HEK293 (cell line): ENCODE results near the gene PAK6.
A peak's percentile ranks its signal among the peaks of the same experiment; 100 is the strongest.

Experiments
- CTCF ChIA-PET: fragments of 350-600 bp; formaldehyde crosslinking; extraction: SDS; loops from one replicate; lab custom pipeline; 2021; ENCODE audit warnings: antibody characterized with exemption; lab: Yijun Ruan, JAX
- POLR2A ChIA-PET: fragments of 300-600 bp; formaldehyde crosslinking; extraction: SDS; loops from one replicate; lab custom pipeline; 2020; ENCODE audit warnings: antibody characterized with exemption, inconsistent platforms; lab: Yijun Ruan, JAX
- H3K27ac ChIP-seq: fragments of 200-500 bp; sonication (Bioruptor generic); 2 replicates; pipeline ENCODE4 v1.5.1; 2014; ENCODE audit warnings: low read depth, low read length, control low read depth, inconsistent platforms; ENCODE audit errors: extremely low read depth
- H3K36me3 ChIP-seq, 2 experiments: fragments of 200-500 bp in 1 of 2; sonication (Bioruptor generic) in 1 of 2; 1 replicate in 1 of 2; 2 replicates in 1 of 2; pipeline ENCODE4 v1.5.1; 2014 to 2017; ENCODE audit warnings: inconsistent platforms in 2 of 2, low read length in 2 of 2; ENCODE audit not compliant: control insufficient read depth in 2 of 2, insufficient read depth in 1 of 2
- H3K4me1 ChIP-seq: fragments of 200-500 bp; sonication (Bioruptor generic); 2 replicates; pipeline ENCODE4 v1.5.1; 2014; ENCODE audit warnings: mild to moderate bottlenecking, low read length, inconsistent platforms; ENCODE audit not compliant: control insufficient read depth, insufficient read depth
- H3K4me3 ChIP-seq: 2 replicates; pipeline ENCODE4 v1.5.1; 2011; ENCODE audit warnings: low read depth, mild to moderate bottlenecking, control low read depth, low read length, moderate library complexity
- H3K9me3 ChIP-seq: fragments of 200-500 bp; sonication (Bioruptor generic); 2 replicates; pipeline ENCODE4 v1.5.1; 2014; ENCODE audit warnings: low read depth, low read length, inconsistent platforms; ENCODE audit not compliant: control insufficient read depth, insufficient read depth
- GLI2 ChIP-seq: fragments of 450-650 bp; formaldehyde crosslinking; IDR thresholded peaks from 2 replicates; pipeline ENCODE4; 2017; ENCODE audit warnings: missing biosample characterization, missing genetic modification characterization, low read depth, borderline replicate concordance
- GLIS1 ChIP-seq: fragments of 450-650 bp; formaldehyde crosslinking; IDR thresholded peaks from 2 replicates; pipeline ENCODE4 v1.5.1; 2016; ENCODE audit warnings: missing biosample characterization, missing genetic modification characterization
- GLIS2 ChIP-seq: fragments of 450-650 bp; formaldehyde crosslinking; IDR thresholded peaks from 2 replicates; pipeline ENCODE4 v1.5.1; 2016; ENCODE audit warnings: missing biosample characterization, missing genetic modification characterization
- MZF1 ChIP-seq: fragments of 450-650 bp; formaldehyde crosslinking; IDR thresholded peaks from 2 replicates; pipeline ENCODE4 v1.5.1; 2017; ENCODE audit warnings: missing biosample characterization, missing genetic modification characterization, borderline replicate concordance
- SETDB1 ChIP-seq: IDR thresholded peaks from one replicate; pipeline ENCODE4 v1.6.1; 2017; ENCODE audit warnings: mild to moderate bottlenecking, low read length, moderate library complexity, mixed read lengths; ENCODE audit not compliant: insufficient read length
- SP2 ChIP-seq: fragments of 450-650 bp; formaldehyde crosslinking; IDR thresholded peaks from 2 replicates; pipeline ENCODE4 v1.5.1; 2016; ENCODE audit warnings: missing biosample characterization, missing genetic modification characterization
- ZBTB17 ChIP-seq: fragments of 450-650 bp; formaldehyde crosslinking; IDR thresholded peaks from 2 replicates; pipeline ENCODE4 v1.5.1; 2016; ENCODE audit warnings: missing biosample characterization, missing genetic modification characterization
- ZBTB48 ChIP-seq: fragments of 450-650 bp; formaldehyde crosslinking; IDR thresholded peaks from 2 replicates; pipeline ENCODE4 v1.5.1; 2016; ENCODE audit warnings: missing biosample characterization, missing genetic modification characterization
- ZFP37 ChIP-seq: fragments of 450-650 bp; formaldehyde crosslinking; IDR thresholded peaks from 2 replicates; pipeline ENCODE4 v1.5.1; 2016; ENCODE audit warnings: missing biosample characterization, missing genetic modification characterization
- ZIC2 ChIP-seq: fragments of 450-650 bp; formaldehyde crosslinking; IDR thresholded peaks from 2 replicates; pipeline ENCODE4 v1.5.1; 2016; ENCODE audit warnings: missing biosample characterization, missing genetic modification characterization
- ZNF10 ChIP-seq: fragments of 450-650 bp; formaldehyde crosslinking; IDR thresholded peaks from 2 replicates; pipeline ENCODE4 v1.5.1; 2017; ENCODE audit warnings: missing biosample characterization, missing genetic modification characterization
- ZNF138 ChIP-seq: fragments of 450-650 bp; formaldehyde crosslinking; IDR thresholded peaks from 2 replicates; pipeline ENCODE4 v1.5.1; 2016; ENCODE audit warnings: missing biosample characterization, missing genetic modification characterization, borderline replicate concordance
- ZNF175 ChIP-seq: fragments of 450-650 bp; formaldehyde crosslinking; IDR thresholded peaks from 2 replicates; pipeline ENCODE4 v1.5.1; 2016; ENCODE audit warnings: missing biosample characterization, missing genetic modification characterization
- ZNF24 ChIP-seq: fragments of 450-650 bp; formaldehyde crosslinking; IDR thresholded peaks from 2 replicates; pipeline ENCODE4 v1.5.1; 2016; ENCODE audit warnings: missing biosample characterization, missing genetic modification characterization
- ZNF248 ChIP-seq: fragments of 450-650 bp; formaldehyde crosslinking; IDR thresholded peaks from 2 replicates; pipeline ENCODE4 v1.5.1; 2017; ENCODE audit warnings: missing biosample characterization, missing genetic modification characterization
- ZNF302 ChIP-seq: fragments of 450-650 bp; formaldehyde crosslinking; IDR thresholded peaks from 2 replicates; pipeline ENCODE4 v1.5.1; 2016; ENCODE audit warnings: missing biosample characterization, missing genetic modification characterization, low read depth
- ZNF423 ChIP-seq: fragments of 450-650 bp; formaldehyde crosslinking; IDR thresholded peaks from 2 replicates; pipeline ENCODE4 v1.5.1; 2016; ENCODE audit warnings: missing biosample characterization, missing genetic modification characterization
- ZNF473 ChIP-seq: fragments of 450-650 bp; formaldehyde crosslinking; IDR thresholded peaks from 2 replicates; pipeline ENCODE4 v1.5.1; 2017; ENCODE audit warnings: missing biosample characterization, missing genetic modification characterization
- ZNF544 ChIP-seq: fragments of 450-650 bp; formaldehyde crosslinking; IDR thresholded peaks from 2 replicates; pipeline ENCODE4 v1.5.0; 2017; ENCODE audit warnings: missing biosample characterization, missing genetic modification characterization
- ZNF561 ChIP-seq: fragments of 450-650 bp; IDR thresholded peaks from 2 replicates; pipeline ENCODE4 v1.5.1; 2018; ENCODE audit warnings: missing biosample characterization, missing genetic modification characterization, borderline replicate concordance
- TF ChIP-seq, protein P1 (sequence below): fragments of 450-650 bp; formaldehyde crosslinking; IDR thresholded peaks from 2 replicates; pipeline ENCODE4 v1.5.1; 2016; ENCODE audit warnings: missing biosample characterization, missing genetic modification characterization, low read depth
- TF ChIP-seq, protein P2 (sequence below): fragments of 450-650 bp; formaldehyde crosslinking; IDR thresholded peaks from 2 replicates; pipeline ENCODE4 v1.5.1; 2016; ENCODE audit warnings: missing biosample characterization, missing genetic modification characterization
- TF ChIP-seq, protein P3 (sequence below): fragments of 450-650 bp; formaldehyde crosslinking; IDR thresholded peaks from 2 replicates; pipeline ENCODE4 v1.5.1; 2016; ENCODE audit warnings: missing biosample characterization, missing genetic modification characterization, borderline replicate concordance
- TF ChIP-seq, protein P4 (sequence below): fragments of 450-650 bp; formaldehyde crosslinking; IDR thresholded peaks from 2 replicates; pipeline ENCODE4 v1.5.1; 2016; ENCODE audit warnings: missing biosample characterization, missing genetic modification characterization
- TF ChIP-seq, protein P5 (sequence below): fragments of 450-650 bp; formaldehyde crosslinking; IDR thresholded peaks from 2 replicates; pipeline ENCODE4 v1.5.1; 2016; ENCODE audit warnings: missing biosample characterization, missing genetic modification characterization

The PAK6 gene

DNA sequence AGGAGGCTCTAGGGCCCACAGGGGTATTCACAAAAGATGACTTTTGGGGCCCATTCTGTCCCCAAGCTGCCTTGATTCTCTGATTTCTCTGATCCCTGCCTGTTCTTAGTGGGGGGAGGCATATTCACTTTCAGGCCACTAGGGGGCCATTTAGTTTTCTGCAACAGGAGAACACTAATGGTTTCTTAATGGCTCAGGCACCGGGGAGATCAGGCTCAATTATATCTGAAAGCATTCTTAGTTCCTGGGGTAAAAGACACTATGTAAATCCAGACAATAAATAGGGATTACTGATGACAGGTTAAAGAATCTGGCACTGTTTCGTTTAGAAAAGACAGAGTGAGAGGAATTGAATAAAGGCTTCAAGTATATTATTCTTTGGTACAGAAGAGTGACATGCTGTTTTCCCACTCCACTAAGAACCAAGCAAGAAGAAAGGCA lies 82.1 kb downstream of the PAK6 start (continued):
- 0 out of 2 replicates have a peak, but pooled peaks have one; percentile 16 for TF ChIP-seq ZNF561 (tag by site-specific recombination)
- TF ChIP-seq, protein P1, sequence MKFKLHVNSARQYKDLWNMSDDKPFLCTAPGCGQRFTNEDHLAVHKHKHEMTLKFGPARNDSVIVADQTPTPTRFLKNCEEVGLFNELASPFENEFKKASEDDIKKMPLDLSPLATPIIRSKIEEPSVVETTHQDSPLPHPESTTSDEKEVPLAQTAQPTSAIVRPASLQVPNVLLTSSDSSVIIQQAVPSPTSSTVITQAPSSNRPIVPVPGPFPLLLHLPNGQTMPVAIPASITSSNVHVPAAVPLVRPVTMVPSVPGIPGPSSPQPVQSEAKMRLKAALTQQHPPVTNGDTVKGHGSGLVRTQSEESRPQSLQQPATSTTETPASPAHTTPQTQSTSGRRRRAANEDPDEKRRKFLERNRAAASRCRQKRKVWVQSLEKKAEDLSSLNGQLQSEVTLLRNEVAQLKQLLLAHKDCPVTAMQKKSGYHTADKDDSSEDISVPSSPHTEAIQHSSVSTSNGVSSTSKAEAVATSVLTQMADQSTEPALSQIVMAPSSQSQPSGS: no peak
- no peak for TF ChIP-seq GLI2 (tag by site-specific recombination)
- TF ChIP-seq, protein P2, sequence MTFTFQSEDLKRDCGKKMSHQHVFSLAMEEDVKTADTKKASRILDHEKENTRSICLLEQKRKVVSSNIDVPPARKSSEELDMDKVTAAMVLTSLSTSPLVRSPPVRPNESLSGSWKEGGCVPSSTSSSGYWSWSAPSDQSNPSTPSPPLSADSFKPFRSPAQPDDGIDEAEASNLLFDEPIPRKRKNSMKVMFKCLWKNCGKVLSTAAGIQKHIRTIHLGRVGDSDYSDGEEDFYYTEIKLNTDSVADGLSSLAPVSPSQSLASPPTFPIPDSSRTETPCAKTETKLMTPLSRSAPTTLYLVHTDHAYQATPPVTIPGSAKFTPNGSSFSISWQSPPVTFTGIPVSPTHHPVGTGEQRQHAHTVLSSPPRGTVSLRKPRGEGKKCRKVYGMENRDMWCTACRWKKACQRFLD (tag by site-specific recombination): no peak
- TF ChIP-seq SETDB1: no peak
- no peak for TF ChIP-seq ZNF24 (tag by site-specific recombination)
- TF ChIP-seq ZNF138 (tag by site-specific recombination): no peak
- TF ChIP-seq ZFP37 (tag by site-specific recombination): no peak
- TF ChIP-seq ZNF10 (tag by site-specific recombination): no peak
- TF ChIP-seq, protein P3, sequence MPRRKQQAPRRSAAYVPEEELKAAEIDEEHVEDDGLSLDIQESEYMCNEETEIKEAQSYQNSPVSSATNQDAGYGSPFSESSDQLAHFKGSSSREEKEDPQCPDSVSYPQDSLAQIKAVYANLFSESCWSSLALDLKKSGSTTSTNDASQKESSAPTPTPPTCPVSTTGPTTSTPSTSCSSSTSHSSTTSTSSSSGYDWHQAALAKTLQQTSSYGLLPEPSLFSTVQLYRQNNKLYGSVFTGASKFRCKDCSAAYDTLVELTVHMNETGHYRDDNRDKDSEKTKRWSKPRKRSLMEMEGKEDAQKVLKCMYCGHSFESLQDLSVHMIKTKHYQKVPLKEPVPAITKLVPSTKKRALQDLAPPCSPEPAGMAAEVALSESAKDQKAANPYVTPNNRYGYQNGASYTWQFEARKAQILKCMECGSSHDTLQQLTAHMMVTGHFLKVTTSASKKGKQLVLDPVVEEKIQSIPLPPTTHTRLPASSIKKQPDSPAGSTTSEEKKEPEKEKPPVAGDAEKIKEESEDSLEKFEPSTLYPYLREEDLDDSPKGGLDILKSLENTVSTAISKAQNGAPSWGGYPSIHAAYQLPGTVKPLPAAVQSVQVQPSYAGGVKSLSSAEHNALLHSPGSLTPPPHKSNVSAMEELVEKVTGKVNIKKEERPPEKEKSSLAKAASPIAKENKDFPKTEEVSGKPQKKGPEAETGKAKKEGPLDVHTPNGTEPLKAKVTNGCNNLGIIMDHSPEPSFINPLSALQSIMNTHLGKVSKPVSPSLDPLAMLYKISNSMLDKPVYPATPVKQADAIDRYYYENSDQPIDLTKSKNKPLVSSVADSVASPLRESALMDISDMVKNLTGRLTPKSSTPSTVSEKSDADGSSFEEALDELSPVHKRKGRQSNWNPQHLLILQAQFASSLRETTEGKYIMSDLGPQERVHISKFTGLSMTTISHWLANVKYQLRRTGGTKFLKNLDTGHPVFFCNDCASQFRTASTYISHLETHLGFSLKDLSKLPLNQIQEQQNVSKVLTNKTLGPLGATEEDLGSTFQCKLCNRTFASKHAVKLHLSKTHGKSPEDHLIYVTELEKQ (tag by site-specific recombination): no peak
- TF ChIP-seq, all 188 proteins: peak for 19

DNA sequence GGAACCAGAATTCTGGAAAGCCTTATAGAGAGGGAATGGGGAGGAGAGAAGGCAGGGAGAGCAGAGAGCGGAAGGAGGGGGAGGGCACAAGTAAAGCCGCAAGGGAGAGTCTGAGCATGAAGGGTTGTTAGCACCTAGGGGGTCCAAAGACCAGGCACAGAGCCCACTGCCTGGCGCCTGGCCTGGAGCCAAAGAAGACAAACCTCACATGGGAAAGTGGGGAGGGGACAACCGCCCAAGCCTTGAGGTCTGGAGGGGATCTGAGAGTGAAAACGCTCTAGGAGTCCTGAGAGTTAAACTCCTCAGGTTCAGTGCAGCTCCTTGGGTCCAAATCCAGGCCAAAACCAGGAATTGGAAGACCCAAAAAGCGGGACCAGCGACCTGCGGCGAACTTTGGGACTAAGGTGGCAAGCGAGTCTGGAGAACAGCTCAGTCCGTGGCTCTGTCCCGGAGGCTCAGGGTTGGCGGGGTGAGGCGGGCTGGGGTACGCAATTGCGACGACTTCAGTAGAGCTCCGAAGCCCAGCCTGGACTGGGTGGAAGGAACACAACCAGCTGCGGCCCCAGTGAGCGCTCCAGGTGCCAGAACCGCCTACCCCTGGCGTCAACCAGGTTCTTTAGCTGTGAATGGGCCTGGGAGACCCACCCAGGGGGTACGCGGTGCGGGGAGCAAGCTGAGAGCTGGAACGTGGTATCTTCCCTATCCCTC lies 83.8 kb downstream of the PAK6 start:
- H3K9me3 ChIP-seq: no peaks in the 10 kb centered on the region
- peaks cover 13% of the 10 kb centered on the region; the same call in 1 of the 2 replicates for H3K4me1 ChIP-seq
- CTCF ChIA-PET: interaction anchor here (0.7 to 5.2 kb wide), 10 partner anchors 9 to 285 kb away, joined by 4 to 64 read pairs (median 5); no protein-coding TSS in a partner anchor
- peak overlapping the region; percentile 70; the same call in 1 of the 2 replicates for H3K4me3 ChIP-seq
- POLR2A ChIA-PET: interaction anchor here (0.6 to 1.5 kb wide), 12 partner anchors 9 to 362 kb away, joined by 3 to 8 read pairs (median 3); partner anchors contain the start of genes CCDC32, IVD and KNSTRN
- peak overlapping the region; percentile 81 for H3K27ac ChIP-seq
- peaks cover 0 to 10% of the 10 kb centered on the region in 2 experiments; a peak in 1 of 3 replicates for H3K36me3 ChIP-seq
- TF ChIP-seq SP2 (tag by site-specific recombination): peak; percentile 86
- peak; percentile 91 for TF ChIP-seq ZNF423
- TF ChIP-seq MZF1 (tag by site-specific recombination): peak; percentile 72; the same call in 1 of the 2 replicates
- TF ChIP-seq ZIC2 (tag by site-specific recombination): peak; percentile 88
- TF ChIP-seq GLIS2: peak; percentile 31; the same call in 1 of the 2 replicates
- TF ChIP-seq, protein P4, sequence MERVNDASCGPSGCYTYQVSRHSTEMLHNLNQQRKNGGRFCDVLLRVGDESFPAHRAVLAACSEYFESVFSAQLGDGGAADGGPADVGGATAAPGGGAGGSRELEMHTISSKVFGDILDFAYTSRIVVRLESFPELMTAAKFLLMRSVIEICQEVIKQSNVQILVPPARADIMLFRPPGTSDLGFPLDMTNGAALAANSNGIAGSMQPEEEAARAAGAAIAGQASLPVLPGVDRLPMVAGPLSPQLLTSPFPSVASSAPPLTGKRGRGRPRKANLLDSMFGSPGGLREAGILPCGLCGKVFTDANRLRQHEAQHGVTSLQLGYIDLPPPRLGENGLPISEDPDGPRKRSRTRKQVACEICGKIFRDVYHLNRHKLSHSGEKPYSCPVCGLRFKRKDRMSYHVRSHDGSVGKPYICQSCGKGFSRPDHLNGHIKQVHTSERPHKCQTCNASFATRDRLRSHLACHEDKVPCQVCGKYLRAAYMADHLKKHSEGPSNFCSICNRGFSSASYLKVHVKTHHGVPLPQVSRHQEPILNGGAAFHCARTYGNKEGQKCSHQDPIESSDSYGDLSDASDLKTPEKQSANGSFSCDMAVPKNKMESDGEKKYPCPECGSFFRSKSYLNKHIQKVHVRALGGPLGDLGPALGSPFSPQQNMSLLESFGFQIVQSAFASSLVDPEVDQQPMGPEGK (tag by site-specific recombination): peak; percentile 71
- no peak for TF ChIP-seq ZNF175 (tag by site-specific recombination)
- no peak for TF ChIP-seq ZNF473
- TF ChIP-seq ZNF544 (tag by site-specific recombination): 0 out of 2 replicates have a peak, but pooled peaks have one; percentile 10
- TF ChIP-seq ZNF248: no peak
- TF ChIP-seq ZBTB17 (tag by site-specific recombination): peak; percentile 78
- TF ChIP-seq, protein P5, sequence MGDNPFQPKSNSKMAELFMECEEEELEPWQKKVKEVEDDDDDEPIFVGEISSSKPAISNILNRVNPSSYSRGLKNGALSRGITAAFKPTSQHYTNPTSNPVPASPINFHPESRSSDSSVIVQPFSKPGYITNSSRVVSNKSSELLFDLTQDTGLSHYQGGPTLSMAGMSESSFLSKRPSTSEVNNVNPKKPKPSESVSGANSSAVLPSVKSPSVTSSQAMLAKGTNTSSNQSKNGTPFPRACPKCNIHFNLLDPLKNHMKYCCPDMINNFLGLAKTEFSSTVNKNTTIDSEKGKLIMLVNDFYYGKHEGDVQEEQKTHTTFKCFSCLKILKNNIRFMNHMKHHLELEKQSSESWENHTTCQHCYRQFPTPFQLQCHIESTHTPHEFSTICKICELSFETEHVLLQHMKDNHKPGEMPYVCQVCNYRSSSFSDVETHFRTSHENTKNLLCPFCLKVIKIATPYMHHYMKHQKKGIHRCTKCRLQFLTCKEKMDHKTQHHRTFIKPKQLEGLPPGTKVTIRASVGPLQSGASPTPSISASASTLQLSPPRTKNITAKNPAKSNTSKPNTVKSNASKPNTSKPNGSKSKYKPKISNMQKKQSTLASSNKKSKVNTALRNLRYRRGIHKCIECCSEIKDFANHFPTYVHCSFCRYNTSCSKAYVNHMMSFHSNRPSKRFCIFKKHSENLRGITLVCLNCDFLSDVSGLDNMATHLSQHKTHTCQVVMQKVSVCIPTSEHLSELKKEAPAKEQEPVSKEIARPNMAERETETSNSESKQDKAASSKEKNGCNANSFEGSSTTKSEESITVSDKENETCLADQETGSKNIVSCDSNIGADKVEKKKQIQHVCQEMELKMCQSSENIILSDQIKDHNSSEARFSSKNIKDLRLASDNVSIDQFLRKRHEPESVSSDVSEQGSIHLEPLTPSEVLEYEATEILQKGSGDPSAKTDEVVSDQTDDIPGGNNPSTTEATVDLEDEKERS (tag by site-specific recombination): no peak
- no peak for TF ChIP-seq ZNF302 (tag by site-specific recombination)
- TF ChIP-seq ZBTB48 (tag by site-specific recombination): peak; percentile 92
- TF ChIP-seq GLIS1 (tag by site-specific recombination): peak; percentile 96
